VCaP (cell line): ENCODE results near the gene CCDC102B.
"Not testable (repeated sequence)": the region's sequence is repeated elsewhere in the genome, so short reads cannot be mapped to it uniquely, and the experiment has no call there.

Experiments used
- H3K27ac ChIP-seq: fragments of 450-650 bp; 2 replicates; pipeline ENCODE4 v1.5.1; 2017
- CTCF ChIP-seq: fragments of 450-650 bp; conservative IDR thresholded peaks from 2 replicates; pipeline ENCODE4 v1.5.1; 2017; ENCODE audit warnings: mild to moderate bottlenecking, moderate library complexity

The CCDC102B gene

DNA sequence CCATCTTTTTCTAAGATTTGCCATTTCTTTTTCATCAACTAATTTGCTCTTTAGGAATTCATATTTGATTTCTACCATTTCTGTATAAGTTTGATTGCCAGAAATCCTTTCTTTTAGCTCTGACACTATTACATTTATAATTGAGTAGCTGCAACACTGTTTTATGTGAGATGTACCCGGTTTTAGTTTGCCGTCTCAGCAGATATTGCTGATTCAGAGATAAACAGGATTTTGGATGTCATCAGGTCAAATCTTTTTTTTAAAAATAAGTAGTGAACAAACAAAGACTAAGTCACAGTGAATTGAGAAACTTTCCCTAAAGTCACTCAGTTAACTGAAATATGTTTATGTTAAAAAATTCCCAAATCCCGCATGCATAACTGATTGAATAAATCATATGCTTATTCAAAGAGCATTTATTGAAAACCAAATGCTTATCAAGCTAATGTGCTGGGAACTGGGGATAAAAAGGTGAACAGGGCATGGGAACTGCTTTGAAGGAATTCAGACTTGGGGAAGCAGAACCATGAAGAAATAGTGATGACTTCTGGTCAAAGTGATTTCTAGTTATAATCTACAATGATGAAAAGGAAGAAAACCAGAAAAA, 19.5 kb upstream of the CCDC102B start:
- H3K27ac ChIP-seq = no peak overlapping the region
- TF ChIP-seq CTCF = no peak

- H3K27ac ChIP-seq = no peak overlapping the region
- TF ChIP-seq CTCF = no peak
Observed at GRCh38 chr18:68779169-68779568, 18.7 kb upstream of the CCDC102B start.

- H3K27ac ChIP-seq = no peak overlapping the region
- no peak for TF ChIP-seq CTCF
Observed at GRCh38 chr18:68780802-68781635, 16.9 kb upstream of the CCDC102B start.

GRCh38 chr18:68783506-68783905, 14.4 kb upstream of the CCDC102B start:
- TF ChIP-seq CTCF = no peak
- no peak overlapping the region for H3K27ac ChIP-seq

DNA sequence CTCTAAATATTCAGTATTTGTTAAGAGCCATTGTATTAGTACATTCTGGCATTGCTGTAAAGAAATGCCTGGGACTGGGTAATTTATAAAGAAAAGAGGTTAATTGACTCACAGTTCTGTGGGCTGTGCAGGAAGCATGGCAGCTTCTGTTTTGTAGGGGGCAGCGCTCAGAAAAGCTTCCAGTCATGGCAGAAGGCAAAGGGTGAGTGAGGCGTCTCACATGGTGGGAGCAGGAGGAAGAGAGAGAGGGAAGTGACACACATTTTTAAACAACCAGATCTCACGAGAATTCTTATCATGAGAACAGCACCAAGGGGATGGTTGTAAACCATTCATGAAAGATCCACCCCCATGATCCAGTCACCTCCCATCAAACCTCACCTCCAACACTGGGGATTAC, 13.8 kb upstream of the CCDC102B start:
- no peak for TF ChIP-seq CTCF
- H3K27ac ChIP-seq = no peak overlapping the region

- H3K27ac ChIP-seq = not testable (repeated sequence)
Observed at GRCh38 chr18:68790290-68790689, 7.6 kb upstream of the CCDC102B start.

GRCh38 chr18:68791801-68792200, 6.1 kb upstream of the CCDC102B start:
- TF ChIP-seq CTCF = no peak
- H3K27ac ChIP-seq = no peak overlapping the region

DNA sequence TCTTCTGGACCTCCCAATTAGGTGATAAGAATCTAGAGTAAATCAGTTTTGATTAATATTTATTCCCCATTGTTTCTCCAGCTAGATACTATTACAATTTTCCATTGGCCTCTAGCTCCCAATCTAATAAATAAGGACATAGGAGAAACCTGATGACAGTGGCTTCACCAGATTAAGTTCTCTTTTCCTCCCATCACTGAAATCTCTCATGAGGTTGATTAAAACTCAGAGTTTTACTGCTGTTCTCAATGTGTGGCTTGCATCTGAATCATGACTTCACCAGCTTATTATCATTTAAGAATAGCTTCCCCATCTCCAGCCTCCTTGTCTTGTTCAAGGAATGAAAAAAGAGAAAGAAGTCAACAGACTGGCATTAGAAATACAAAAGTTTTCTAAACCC, 3.9 kb upstream of the CCDC102B start:
- TF ChIP-seq CTCF = no peak
- no peak overlapping the region for H3K27ac ChIP-seq
